Smooth muscle cell (in vitro differentiated cells): Measurements from ENCODE around the gene KRTAP13-1. TPM values are rescaled to one million over a fixed set of nuclear protein-coding genes. Genes with fewer than 3 reads are reported as not detected.

ENCODE experiments used
- DNase-seq: peaks from one replicate; lab custom pipeline; 2025; ENCODE audit not compliant: unreplicated experiment; lab: John Stamatoyannopoulos, UW
- H2AFZ ChIP-seq: fragments of 200-600 bp; sonication (generic); 2 replicates; pipeline ENCODE4 v1.6.0; 2016; ENCODE audit warnings: antibody characterized with exemption, low read depth, mild to moderate bottlenecking
- H3F3A ChIP-seq: fragments of 200-600 bp; sonication (generic); 2 replicates; pipeline ENCODE4 v1.6.0; 2017; ENCODE audit warnings: antibody characterized with exemption, low read depth
- H3K27ac ChIP-seq: fragments of 200-600 bp; sonication (generic); 2 replicates; pipeline ENCODE4 v1.5.1; 2016; ENCODE audit warnings: low read depth, mild to moderate bottlenecking
- H3K27me3 ChIP-seq: fragments of 200-600 bp; sonication (generic); 2 replicates; pipeline ENCODE4 v1.6.1; 2016; ENCODE audit warnings: low read depth, mild to moderate bottlenecking
- H3K36me3 ChIP-seq: fragments of 200-600 bp; sonication (generic); 2 replicates; pipeline ENCODE4 v1.5.1; 2016; ENCODE audit warnings: low read depth
- H3K4me1 ChIP-seq: fragments of 200-600 bp; sonication (generic); 2 replicates; pipeline ENCODE4 v1.5.1; 2016; ENCODE audit warnings: low read depth
- H3K4me2 ChIP-seq: fragments of 200-600 bp; sonication (generic); 2 replicates; pipeline ENCODE4 v1.6.0; 2016; ENCODE audit warnings: mild to moderate bottlenecking
- H3K4me3 ChIP-seq: fragments of 200-600 bp; sonication (generic); 2 replicates; pipeline ENCODE4 v1.5.1; 2016; ENCODE audit warnings: mild to moderate bottlenecking
- H3K79me2 ChIP-seq: fragments of 200-600 bp; sonication (generic); 2 replicates; pipeline ENCODE4 v1.6.0; 2016; ENCODE audit warnings: low read depth, mild to moderate bottlenecking
- H3K9ac ChIP-seq: fragments of 200-600 bp; sonication (generic); 2 replicates; pipeline ENCODE4 v1.6.0; 2016; ENCODE audit warnings: low read depth
- H3K9me3 ChIP-seq: fragments of 200-600 bp; sonication (generic); replicated peaks from 2 replicates; pipeline ENCODE4 v1.5.1; 2016; ENCODE audit warnings: low read depth
- H4K20me1 ChIP-seq: fragments of 200-600 bp; sonication (generic); 2 replicates; pipeline ENCODE4 v1.6.0; 2016; ENCODE audit warnings: low read depth
- WGBS: methylation state at CpG from one replicate; pipeline ENCODE4 v1.1.7; 2016; ENCODE audit warnings: low lambda C conversion rate; 5-methylcytosine and 5-hydroxymethylcytosine counted together
- microRNA-seq: library from miRNA; unstranded; fragments of <30 nt; microRNA quantifications from one replicate; pipeline ENCODE4, GENCODE V29; 2016; ENCODE audit warnings: borderline number of aligned reads
- polyA plus RNA-seq: library from polyadenylated mRNA; unstranded; fragments of >200 nt; fragmentation: Nextera tagmentation; extraction: Ambion mirVana; gene quantifications from 2 replicates; pipeline ENCODE4 v1.2.1, GENCODE V29; 2016
- small RNA-seq: library from RNA; depleted of rRNA; stranded (forward); fragments of <200 nt; gene quantifications from one replicate; pipeline ENCODE3, GENCODE V24; 2014
- total RNA-seq: library from RNA; depleted of rRNA; stranded (reverse); fragments of >200 nt; gene quantifications from 2 replicates; pipeline ENCODE4 v1.2.3, GENCODE V29; 2014
- TF ChIP-seq, protein P1 (sequence below): fragments of 200-600 bp; sonication (generic); IDR thresholded peaks from 2 replicates; pipeline ENCODE4 v1.5.1; 2017; ENCODE audit warnings: borderline replicate concordance, mild to moderate bottlenecking, antibody characterized with exemption; ENCODE audit not compliant: insufficient read depth, poor library complexity, severe bottlenecking

The KRTAP13-1 gene
- total and polyA plus RNA-seq, 2 experiments from 2014 or later = not detected

DNA sequence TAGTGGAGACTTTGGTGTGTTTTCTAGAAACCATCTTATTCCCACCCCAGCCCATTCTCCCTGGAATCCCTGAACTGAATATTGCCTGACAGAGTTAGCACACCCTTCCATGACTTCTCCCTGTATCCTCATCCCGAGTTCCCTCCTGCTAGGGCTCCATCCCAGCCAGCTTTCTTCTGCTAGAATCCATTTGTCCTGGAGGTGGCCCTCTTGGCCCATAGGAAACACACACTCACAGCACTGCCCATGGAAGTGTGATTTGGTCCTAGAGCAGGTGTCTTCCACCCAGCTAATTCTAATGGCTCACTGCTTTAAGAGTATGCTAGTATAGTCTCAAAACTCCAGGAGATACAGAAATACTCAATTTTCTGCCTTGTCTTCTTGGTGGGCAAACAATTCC is 48.4 kb downstream of the KRTAP13-1 start:
- DNase-seq = no peak
- Histone ChIP-seq H3F3A (no peaks in the 10 kb centered on the region), H2AFZ (no peak overlapping the region), H3K4me1 (no peaks in the 10 kb centered on the region), H3K27me3 (no peaks in the 10 kb centered on the region), H3K9me3 (no peaks in the 10 kb centered on the region), H4K20me1 (no peaks in the 10 kb centered on the region), H3K27ac (no peak overlapping the region), H3K4me2 (no peak overlapping the region), H3K9ac (no peak overlapping the region), H3K4me3 (no peak overlapping the region), H3K36me3 (no peaks in the 10 kb centered on the region), H3K79me2 (no peaks in the 10 kb centered on the region)
- WGBS = 57% methylated on average over 1 of the region's 1 CpG
- TF ChIP-seq, protein P1, sequence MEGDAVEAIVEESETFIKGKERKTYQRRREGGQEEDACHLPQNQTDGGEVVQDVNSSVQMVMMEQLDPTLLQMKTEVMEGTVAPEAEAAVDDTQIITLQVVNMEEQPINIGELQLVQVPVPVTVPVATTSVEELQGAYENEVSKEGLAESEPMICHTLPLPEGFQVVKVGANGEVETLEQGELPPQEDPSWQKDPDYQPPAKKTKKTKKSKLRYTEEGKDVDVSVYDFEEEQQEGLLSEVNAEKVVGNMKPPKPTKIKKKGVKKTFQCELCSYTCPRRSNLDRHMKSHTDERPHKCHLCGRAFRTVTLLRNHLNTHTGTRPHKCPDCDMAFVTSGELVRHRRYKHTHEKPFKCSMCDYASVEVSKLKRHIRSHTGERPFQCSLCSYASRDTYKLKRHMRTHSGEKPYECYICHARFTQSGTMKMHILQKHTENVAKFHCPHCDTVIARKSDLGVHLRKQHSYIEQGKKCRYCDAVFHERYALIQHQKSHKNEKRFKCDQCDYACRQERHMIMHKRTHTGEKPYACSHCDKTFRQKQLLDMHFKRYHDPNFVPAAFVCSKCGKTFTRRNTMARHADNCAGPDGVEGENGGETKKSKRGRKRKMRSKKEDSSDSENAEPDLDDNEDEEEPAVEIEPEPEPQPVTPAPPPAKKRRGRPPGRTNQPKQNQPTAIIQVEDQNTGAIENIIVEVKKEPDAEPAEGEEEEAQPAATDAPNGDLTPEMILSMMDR = no peak

Small RNA genes lying within 50 kb of the gene (microRNA-seq; reads per million reads assigned to microRNA genes)
- not detected for gene MIR4327

Small RNA genes lying within 50 kb of the gene (small RNA-seq; reads per million reads assigned to genes)
- not detected for gene KRTAP23-1
- gene MIR4327 = not detected

Other genes starting within 250 kb of the KRTAP13-1 start
- gene CLDN17, start 229.2 kb upstream of the KRTAP13-1 start, total RNA-seq = not detected in 2 replicates
- 1.8 TPM in 1 of 2 replicates, not detected in the other for gene CLDN17, start 229.2 kb upstream of the KRTAP13-1 start, polyA plus RNA-seq
- gene CLDN8, start 179.9 kb upstream of the KRTAP13-1 start, total RNA-seq = not detected in 2 replicates
- gene CLDN8, start 179.9 kb upstream of the KRTAP13-1 start, polyA plus RNA-seq = not detected in 2 replicates
- not detected in 2 replicates for gene KRTAP24-1, start 113.1 kb upstream of the KRTAP13-1 start, total RNA-seq
- not detected in 2 replicates for gene KRTAP24-1, start 113.1 kb upstream of the KRTAP13-1 start, polyA plus RNA-seq
- gene KRTAP25-1, start 106.5 kb upstream of the KRTAP13-1 start, total RNA-seq = not detected in 2 replicates
- not detected in 2 replicates for gene KRTAP25-1, start 106.5 kb upstream of the KRTAP13-1 start, polyA plus RNA-seq
- not detected in 2 replicates for gene KRTAP26-1, start 75.7 kb upstream of the KRTAP13-1 start, total RNA-seq
- not detected in 2 replicates for gene KRTAP26-1, start 75.7 kb upstream of the KRTAP13-1 start, polyA plus RNA-seq
- not detected in 2 replicates for gene KRTAP27-1, start 58.3 kb upstream of the KRTAP13-1 start, total RNA-seq
- not detected in 2 replicates for gene KRTAP27-1, start 58.3 kb upstream of the KRTAP13-1 start, polyA plus RNA-seq
- gene KRTAP23-1, start 47.4 kb upstream of the KRTAP13-1 start, total RNA-seq = not detected in 2 replicates
- not detected in 2 replicates for gene KRTAP23-1, start 47.4 kb upstream of the KRTAP13-1 start, polyA plus RNA-seq
- not detected in 2 replicates for gene KRTAP13-2, start 23.8 kb upstream of the KRTAP13-1 start, total RNA-seq
- not detected in 2 replicates for gene KRTAP13-2, start 23.8 kb upstream of the KRTAP13-1 start, polyA plus RNA-seq
- gene KRTAP13-3, start 29.9 kb downstream of the KRTAP13-1 start, total RNA-seq = not detected in 2 replicates
- not detected in 2 replicates for gene KRTAP13-3, start 29.9 kb downstream of the KRTAP13-1 start, polyA plus RNA-seq
- gene KRTAP13-4, start 34.2 kb downstream of the KRTAP13-1 start, total RNA-seq = not detected in 2 replicates
- not detected in 2 replicates for gene KRTAP13-4, start 34.2 kb downstream of the KRTAP13-1 start, polyA plus RNA-seq
- not detected in 2 replicates for gene KRTAP15-1, start 44.2 kb downstream of the KRTAP13-1 start, total RNA-seq
- not detected in 2 replicates for gene KRTAP15-1, start 44.2 kb downstream of the KRTAP13-1 start, polyA plus RNA-seq
- 0.72 TPM in 1 of 2 replicates, not detected in the other for gene KRTAP19-1, start 84.3 kb downstream of the KRTAP13-1 start, total RNA-seq
- 1.9 TPM in 1 of 2 replicates, not detected in the other for gene KRTAP19-1, start 84.3 kb downstream of the KRTAP13-1 start, polyA plus RNA-seq
- not detected in 2 replicates for gene KRTAP19-2, start 91.4 kb downstream of the KRTAP13-1 start, total RNA-seq
- gene KRTAP19-2, start 91.4 kb downstream of the KRTAP13-1 start, polyA plus RNA-seq = not detected in 2 replicates
- not detected in 2 replicates for gene KRTAP19-3, start 96.0 kb downstream of the KRTAP13-1 start, total RNA-seq
- gene KRTAP19-3, start 96.0 kb downstream of the KRTAP13-1 start, polyA plus RNA-seq = not detected in 2 replicates
- gene KRTAP19-4, start 101.1 kb downstream of the KRTAP13-1 start, total RNA-seq = not detected in 2 replicates
- gene KRTAP19-4, start 101.1 kb downstream of the KRTAP13-1 start, polyA plus RNA-seq = not detected in 2 replicates
- not detected in 2 replicates for gene KRTAP19-5, start 106.1 kb downstream of the KRTAP13-1 start, total RNA-seq
- not detected in 2 replicates for gene KRTAP19-5, start 106.1 kb downstream of the KRTAP13-1 start, polyA plus RNA-seq
- not detected in 2 replicates for gene KRTAP19-6, start 145.8 kb downstream of the KRTAP13-1 start, total RNA-seq
- not detected in 2 replicates for gene KRTAP19-6, start 145.8 kb downstream of the KRTAP13-1 start, polyA plus RNA-seq
- not detected in 2 replicates for gene KRTAP19-7, start 165.3 kb downstream of the KRTAP13-1 start, total RNA-seq
- gene KRTAP19-7, start 165.3 kb downstream of the KRTAP13-1 start, polyA plus RNA-seq = not detected in 2 replicates
- not detected in 2 replicates for gene KRTAP22-2, start 194.4 kb downstream of the KRTAP13-1 start, total RNA-seq
- not detected in 2 replicates for gene KRTAP22-2, start 194.4 kb downstream of the KRTAP13-1 start, polyA plus RNA-seq
- not detected in 2 replicates for gene KRTAP6-3, start 196.4 kb downstream of the KRTAP13-1 start, total RNA-seq
- gene KRTAP6-3, start 196.4 kb downstream of the KRTAP13-1 start, polyA plus RNA-seq = not detected in 2 replicates
- not detected in 2 replicates for gene KRTAP6-2, start 202.9 kb downstream of the KRTAP13-1 start, total RNA-seq
- not detected in 2 replicates for gene KRTAP6-2, start 202.9 kb downstream of the KRTAP13-1 start, polyA plus RNA-seq
- gene KRTAP22-1, start 205.1 kb downstream of the KRTAP13-1 start, total RNA-seq = not detected in 2 replicates
- not detected in 2 replicates for gene KRTAP22-1, start 205.1 kb downstream of the KRTAP13-1 start, polyA plus RNA-seq
- not detected in 2 replicates for gene KRTAP6-1, start 217.9 kb downstream of the KRTAP13-1 start, total RNA-seq
- not detected in 2 replicates for gene KRTAP6-1, start 217.9 kb downstream of the KRTAP13-1 start, polyA plus RNA-seq
- not detected in 2 replicates for gene KRTAP20-1, start 220.4 kb downstream of the KRTAP13-1 start, total RNA-seq
- gene KRTAP20-1, start 220.4 kb downstream of the KRTAP13-1 start, polyA plus RNA-seq = not detected in 2 replicates
- not detected in 2 replicates for gene KRTAP20-4, start 224.6 kb downstream of the KRTAP13-1 start, total RNA-seq
- gene KRTAP20-4, start 224.6 kb downstream of the KRTAP13-1 start, polyA plus RNA-seq = not detected in 2 replicates
- gene KRTAP20-2, start 239.2 kb downstream of the KRTAP13-1 start, total RNA-seq = not detected in 2 replicates
- gene KRTAP20-2, start 239.2 kb downstream of the KRTAP13-1 start, polyA plus RNA-seq = not detected in 2 replicates
- not detected in 2 replicates for gene KRTAP20-3, start 246.8 kb downstream of the KRTAP13-1 start, total RNA-seq
- gene KRTAP20-3, start 246.8 kb downstream of the KRTAP13-1 start, polyA plus RNA-seq = not detected in 2 replicates